HL-60/S4 treated with retinoic acid at 250 ng/mL for 4 days and 3 days (cell line): ENCODE results near the gene USP43.

Experiments
- in situ Hi-C: fragments of 300-500 bp; cut with MboI; formaldehyde crosslinking; loops from 2 replicates; pipeline ENCODE4 v1.7.0; 2022; ENCODE audit warnings: low sequenced_read_pairs

Gene USP43

GRCh38 chr17:9771465-9771864 lies 126.1 kb downstream of the USP43 start:
- in situ Hi-C loops, result no loop called here

- in situ Hi-C loops, result no loop called here
These were observed 127.3 kb downstream of the USP43 start for GRCh38 chr17:9772658-9773057.

GRCh38 chr17:9776911-9777310 lies 131.6 kb downstream of the USP43 start:
- in situ Hi-C loops, result no loop called here
